GM23248 (cell line): Measurements from ENCODE around the gene VPS25.

Experiments used
- EZH2 ChIP-seq: fragments of 200-600 bp; sonication (generic); IDR thresholded peaks from 2 replicates; pipeline ENCODE4 v1.6.1; 2018; ENCODE audit warnings: antibody characterized with exemption, mild to moderate bottlenecking; ENCODE audit not compliant: insufficient read depth, poor library complexity, severe bottlenecking
- EZH2phosphoT487 ChIP-seq: fragments of 200-600 bp; sonication (generic); IDR thresholded peaks from 2 replicates; pipeline ENCODE4 v1.6.1; 2018; ENCODE audit warnings: antibody characterized with exemption, moderate library complexity, mild to moderate bottlenecking, low read depth; ENCODE audit not compliant: insufficient read depth

DNA sequence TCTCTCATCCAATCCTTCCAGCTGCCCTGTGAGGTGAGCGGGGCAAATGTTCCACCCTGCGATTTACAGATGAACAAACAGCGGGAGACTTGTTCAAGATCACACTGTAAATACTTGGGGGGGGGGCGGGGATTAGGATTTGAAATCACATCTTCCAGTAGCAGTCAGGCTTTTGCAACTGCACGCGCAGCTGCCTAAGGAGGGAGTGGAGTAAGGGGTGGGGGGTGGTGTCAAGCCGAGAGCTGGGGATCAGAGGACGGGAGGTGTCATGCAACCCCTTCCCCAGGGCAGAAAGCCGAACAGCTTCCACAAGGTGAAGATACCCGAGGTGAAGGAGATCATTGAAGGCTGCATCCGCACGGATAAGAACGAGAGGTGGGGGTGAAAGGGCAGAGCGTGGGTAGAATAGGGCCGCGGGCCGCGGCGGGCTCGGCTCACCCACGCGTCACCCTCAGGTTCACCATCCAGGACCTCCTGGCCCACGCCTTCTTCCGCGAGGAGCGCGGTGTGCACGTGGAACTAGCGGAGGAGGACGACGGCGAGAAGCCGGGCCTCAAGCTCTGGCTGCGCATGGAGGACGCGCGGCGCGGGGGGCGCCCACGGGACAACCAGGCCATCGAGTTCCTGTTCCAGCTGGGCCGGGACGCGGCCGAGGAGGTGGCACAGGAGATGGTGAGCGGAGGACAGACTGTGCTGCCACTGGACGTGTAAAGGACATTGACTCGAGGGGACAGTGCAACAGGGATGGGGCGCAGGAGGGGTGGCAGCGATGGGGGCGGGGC, 11.8 kb downstream of the VPS25 start:
- TF ChIP-seq EZH2 (no peak), EZH2phosphoT487 (no peak)
